Esophagus squamous epithelium (tissue), 4 donors: ENCODE results near the gene EOMES.

Source experiments
- CTCF ChIP-seq, 6 experiments: fragments of 450-650 bp in 4 of 6; fragments of 200-600 bp in 2 of 6; sonication (generic) in 2 of 6; IDR thresholded peaks; one replicate each; pipeline ENCODE4 v1.5.1; 2016 to 2019; ENCODE audit warnings: antibody characterized with exemption in 6 of 6, mild to moderate bottlenecking in 4 of 6, moderate library complexity in 4 of 6
- POLR2A ChIP-seq, 4 donors: fragments of 450-650 bp; IDR thresholded peaks; one replicate each; pipeline ENCODE4 v1.6.1; 2017; ENCODE audit warnings: antibody characterized with exemption in 4 of 4, mild to moderate bottlenecking in 4 of 4, moderate library complexity in 3 of 4

- peak in 1 of 6 experiments; percentile 2 for TF ChIP-seq CTCF (IDR thresholded peaks at IDR 0.05)
- no peak for TF ChIP-seq POLR2A (IDR thresholded peaks at IDR 0.05)
Measured at GRCh38 chr3:27721717-27722564, at the start of gene EOMES.
